ENCODE results near the gene IGFBP5.

DNA sequence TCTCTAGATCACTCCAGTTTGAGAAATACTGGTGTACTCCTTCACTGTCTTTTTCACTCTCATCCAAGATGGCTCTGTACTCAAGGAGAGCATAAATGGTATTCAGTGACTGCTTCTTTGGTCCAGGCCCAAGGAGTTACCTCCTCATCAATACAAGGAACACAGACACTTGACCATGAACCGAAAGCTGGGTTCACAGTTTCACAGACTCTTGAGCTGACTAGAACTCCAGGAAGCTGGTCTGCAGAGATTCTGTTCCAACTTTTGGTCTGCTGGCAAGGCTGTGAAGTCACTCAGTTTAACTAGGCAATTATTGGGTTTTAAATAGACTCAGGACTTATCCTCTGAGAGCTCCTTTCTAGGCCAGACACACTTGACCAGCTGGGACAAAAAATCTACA is 7.4 kb upstream of the IGFBP5 start:
- TF ChIP-seq, protein P1, sequence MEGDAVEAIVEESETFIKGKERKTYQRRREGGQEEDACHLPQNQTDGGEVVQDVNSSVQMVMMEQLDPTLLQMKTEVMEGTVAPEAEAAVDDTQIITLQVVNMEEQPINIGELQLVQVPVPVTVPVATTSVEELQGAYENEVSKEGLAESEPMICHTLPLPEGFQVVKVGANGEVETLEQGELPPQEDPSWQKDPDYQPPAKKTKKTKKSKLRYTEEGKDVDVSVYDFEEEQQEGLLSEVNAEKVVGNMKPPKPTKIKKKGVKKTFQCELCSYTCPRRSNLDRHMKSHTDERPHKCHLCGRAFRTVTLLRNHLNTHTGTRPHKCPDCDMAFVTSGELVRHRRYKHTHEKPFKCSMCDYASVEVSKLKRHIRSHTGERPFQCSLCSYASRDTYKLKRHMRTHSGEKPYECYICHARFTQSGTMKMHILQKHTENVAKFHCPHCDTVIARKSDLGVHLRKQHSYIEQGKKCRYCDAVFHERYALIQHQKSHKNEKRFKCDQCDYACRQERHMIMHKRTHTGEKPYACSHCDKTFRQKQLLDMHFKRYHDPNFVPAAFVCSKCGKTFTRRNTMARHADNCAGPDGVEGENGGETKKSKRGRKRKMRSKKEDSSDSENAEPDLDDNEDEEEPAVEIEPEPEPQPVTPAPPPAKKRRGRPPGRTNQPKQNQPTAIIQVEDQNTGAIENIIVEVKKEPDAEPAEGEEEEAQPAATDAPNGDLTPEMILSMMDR (IDR thresholded peaks at IDR 0.05): no peak
- no peak for TF ChIP-seq POLR2A (IDR thresholded peaks at IDR 0.05)
- no peak for TF ChIP-seq POLR2AphosphoS5 (IDR thresholded peaks at IDR 0.05)
- no peak for TF ChIP-seq EP300 (IDR thresholded peaks at IDR 0.05)

Data from sigmoid colon (tissue), 4 donors.